ENCODE measurements around the gene UBE2D2.

DNA sequence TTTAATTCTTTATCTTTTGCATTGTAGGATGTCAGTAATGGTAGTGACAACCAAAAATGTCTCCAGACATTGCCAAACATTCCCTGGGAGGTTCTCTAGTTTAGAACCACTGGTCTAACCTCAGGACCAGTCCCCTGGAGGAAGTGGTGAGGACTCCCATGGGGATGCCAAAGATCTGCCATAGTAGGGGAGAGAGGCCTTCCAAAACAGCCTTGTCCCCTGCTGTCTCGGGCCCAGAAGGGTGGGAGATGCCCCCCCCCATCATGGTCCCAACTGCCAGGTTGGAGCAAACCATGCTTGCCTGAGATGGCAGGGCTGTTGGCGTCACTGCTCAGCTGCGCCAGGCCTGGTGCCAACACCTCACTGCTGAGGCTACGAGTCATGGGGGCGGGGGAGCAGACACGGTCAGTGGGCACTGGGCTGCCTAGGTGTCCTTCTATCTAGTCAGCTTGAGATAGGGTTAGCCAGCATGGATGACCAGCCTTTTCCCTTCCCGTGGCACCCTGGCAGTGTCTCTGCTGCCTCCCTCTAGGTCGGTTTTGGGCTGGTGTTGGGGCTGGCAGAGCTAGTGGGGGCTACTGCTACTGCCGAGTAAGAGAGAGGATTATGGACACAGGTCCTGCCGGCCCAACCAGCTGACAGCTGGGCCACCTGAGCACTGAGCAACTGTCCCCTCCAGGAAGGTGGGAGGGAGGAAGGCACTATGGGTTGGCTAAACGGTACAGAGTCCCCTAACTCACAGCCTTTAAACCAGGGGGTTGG, 78.7 kb downstream of the UBE2D2 start:
- no peak for TF ChIP-seq SUZ12 (IDR thresholded peaks at IDR 0.05; ENCODE audit: extremely low read depth, insufficient read depth, insufficient read length)
- TF ChIP-seq YY1 (IDR thresholded peaks at IDR 0.05; ENCODE audit: insufficient read depth, insufficient read length), result no peak
